Measurements from ENCODE around the gene DISP2.

Gene DISP2

GRCh38 chr15:40342416-40343320 lies 15.4 kb upstream of the DISP2 start:
- DNase-seq (ENCODE audit: low read depth in 2 of 2): no peak

DNA sequence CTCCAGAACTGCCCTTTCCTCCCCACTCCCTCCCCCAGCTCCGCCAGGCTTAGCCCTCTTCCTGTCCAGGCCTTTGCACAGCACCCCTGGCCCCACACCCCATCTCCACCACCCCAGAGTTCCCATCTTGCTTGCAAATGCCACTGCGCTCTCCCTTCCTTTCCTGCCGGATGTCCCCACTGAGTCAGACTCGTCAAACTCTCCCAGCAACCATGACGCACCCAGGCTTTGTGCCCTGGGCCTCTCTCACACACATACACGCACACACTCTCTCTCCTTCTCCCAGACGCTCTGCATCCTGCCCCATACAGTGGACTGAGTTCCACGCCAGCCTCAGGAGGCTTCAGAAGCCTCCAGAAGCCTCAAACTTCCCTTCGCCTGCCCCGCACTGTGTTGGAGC lies 14.5 kb upstream of the DISP2 start:
- DNase-seq (ENCODE audit: low read depth in 2 of 2): no peak

- no peak for DNase-seq (ENCODE audit: low read depth in 2 of 2)
Measured at GRCh38 chr15:40344217-40344616, 13.8 kb upstream of the DISP2 start.

DNA sequence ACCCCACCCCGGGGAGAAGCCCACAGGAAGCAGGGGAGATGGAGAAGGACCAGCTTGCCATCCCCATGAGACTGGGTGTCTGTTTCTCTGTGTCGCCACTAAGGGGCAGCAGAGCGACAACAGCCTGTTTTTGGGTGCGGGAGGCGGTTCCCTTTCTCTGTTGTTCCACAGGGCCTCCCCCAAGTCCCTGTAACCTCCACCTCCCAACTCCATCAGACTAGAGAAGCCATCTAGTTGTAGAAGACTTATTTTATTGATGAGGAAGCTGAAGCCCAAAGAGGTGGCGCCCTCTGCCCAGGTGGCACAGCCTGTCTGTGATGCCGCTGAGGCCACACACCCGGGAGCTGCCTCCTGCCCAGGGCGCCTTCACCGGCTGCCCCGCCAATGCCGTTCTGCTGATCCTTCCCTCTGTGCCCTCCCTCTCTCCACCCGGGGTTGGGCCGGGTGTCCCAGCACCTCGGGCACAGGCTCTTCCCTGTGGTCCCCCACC lies 13.3 kb upstream of the DISP2 start:
- peak; percentile 55 to 64 for DNase-seq (ENCODE audit: low read depth in 2 of 2)

GRCh38 chr15:40345225-40345866 lies 12.7 kb upstream of the DISP2 start:
- no peak for DNase-seq (ENCODE audit: low read depth in 2 of 2)

DNA sequence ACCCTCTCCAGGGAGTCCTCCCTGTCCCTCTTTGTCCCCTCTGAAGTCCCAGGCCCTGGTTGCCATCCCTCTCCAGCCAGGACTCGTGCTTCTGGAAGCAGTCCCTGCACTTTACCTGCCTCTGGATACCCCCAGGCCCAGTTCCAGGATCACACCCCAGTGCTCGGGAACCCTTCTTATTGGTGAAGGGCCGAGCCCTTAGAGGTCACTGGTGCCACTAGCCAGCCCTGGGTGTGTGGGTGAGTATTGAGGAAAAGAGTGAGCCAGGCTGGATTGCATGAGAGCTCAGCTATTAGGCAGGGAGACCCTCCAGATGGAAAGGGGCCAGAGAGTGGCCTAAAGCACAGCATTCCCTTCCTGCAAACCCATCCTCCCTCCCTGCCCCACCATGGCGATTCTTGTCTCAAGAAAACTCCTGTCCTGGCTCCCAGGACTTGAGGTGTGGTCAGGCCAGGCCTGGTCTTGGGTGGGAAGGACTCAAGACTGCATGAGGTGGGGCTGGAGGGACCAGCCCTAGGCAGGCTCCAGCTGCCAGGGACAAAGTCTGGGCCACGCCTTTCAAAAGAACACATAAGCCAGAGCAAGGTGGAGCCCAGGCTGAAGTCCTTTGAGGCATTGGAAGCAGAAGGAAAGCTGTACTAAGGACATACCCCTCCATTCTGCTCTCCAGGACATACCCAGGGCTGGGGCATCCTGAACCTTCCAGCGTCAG lies 12.0 kb upstream of the DISP2 start:
- DNase-seq (ENCODE audit: low read depth in 2 of 2): no peak

DNA sequence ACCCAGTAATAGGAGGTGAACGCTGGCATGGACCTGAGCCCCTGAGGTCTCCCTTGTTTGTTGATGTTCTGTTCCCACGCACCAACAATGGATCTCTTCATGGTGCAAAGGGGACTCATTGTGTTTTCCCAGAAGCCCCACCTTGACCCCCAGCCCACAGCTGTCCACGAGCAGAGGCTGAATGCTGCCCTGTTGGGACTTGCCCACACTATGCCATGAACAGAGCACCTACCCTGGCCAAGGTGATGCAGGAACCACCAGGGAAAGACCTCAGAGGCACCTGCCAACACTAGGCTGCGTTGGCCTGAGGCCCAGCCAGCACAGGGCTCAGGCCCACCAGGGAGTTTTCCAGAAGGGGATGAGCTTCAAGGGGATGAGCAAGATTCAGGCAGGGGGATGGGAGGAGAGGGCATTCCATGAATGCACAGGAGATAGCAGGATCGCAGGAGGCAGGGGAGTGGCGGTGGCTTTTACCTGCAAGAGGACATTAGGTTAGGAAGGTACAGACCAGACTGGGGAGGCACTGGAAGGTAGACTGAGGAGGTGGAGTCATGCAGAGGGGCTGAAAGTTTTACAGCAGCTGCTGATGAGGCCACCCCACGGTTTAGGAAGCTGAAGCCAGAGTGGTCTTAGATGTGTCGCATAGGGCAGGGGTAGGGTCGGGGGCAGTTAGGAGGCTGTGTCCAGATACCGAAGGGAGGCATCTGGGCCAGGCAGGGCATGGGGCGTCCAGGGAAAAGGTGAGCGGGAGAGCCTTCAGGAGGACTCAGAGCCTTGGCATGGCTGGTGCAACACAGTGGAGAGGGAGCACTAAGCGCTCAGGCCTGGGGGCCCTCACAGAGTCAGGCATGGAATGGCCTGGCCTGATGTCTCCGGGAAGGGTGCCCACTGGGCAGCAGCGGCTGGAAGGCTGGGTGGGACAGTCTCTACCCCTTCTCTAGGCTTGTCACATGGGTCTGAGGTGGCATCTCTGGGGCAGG lies 11.2 kb upstream of the DISP2 start:
- no peak for DNase-seq (ENCODE audit: low read depth in 2 of 2)

- DNase-seq (ENCODE audit: low read depth in 2 of 2): no peak
Measured at GRCh38 chr15:40347559-40348473, 10.2 kb upstream of the DISP2 start.

DNA sequence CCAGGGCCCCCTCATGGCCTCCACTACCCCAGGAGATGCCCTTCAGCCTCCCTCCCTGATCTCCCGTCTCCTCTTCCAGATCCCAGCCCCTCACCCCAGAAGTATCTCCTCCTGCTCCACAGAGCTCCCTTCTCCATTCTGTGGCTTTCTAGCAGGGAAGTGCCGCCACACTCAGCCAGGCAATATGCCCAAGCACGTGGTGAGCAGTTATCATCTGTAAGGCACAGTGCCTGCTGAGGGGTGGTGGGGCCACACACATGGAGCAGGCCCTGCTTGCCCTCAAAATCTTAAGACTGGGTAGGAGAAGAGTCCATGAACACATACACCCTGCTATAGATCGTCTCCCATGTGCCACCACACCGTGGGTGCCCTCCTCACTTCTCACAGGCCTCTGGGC lies 9.5 kb upstream of the DISP2 start:
- no peak for DNase-seq (ENCODE audit: low read depth in 2 of 2)

DNA sequence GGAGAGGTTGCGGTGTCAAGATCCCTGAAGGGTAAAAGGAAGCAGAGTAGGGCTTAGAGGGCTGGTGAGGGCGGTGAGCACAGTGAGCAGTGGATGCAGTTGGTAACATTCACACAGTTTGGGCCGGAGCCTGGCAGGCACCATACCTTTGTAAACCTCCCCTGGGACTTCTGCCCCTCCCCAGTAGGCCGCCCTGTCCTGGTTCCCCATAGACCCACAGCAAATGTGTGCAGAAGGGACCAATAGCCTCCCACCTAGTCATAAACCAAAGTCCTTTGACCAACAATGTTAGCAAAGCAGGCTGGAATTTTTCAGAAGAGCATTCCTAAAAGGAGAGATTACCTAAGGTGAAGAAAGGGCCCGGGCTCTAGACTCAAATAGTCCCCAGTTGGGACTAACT lies 8.9 kb upstream of the DISP2 start:
- DNase-seq (ENCODE audit: low read depth in 2 of 2): no peak

- no peak for DNase-seq (ENCODE audit: low read depth in 2 of 2)
Measured at GRCh38 chr15:40352281-40352901, 5.6 kb upstream of the DISP2 start.

GRCh38 chr15:40353697-40354096 lies 4.3 kb upstream of the DISP2 start:
- no peak for DNase-seq (ENCODE audit: low read depth in 2 of 2)

- no peak for DNase-seq (ENCODE audit: low read depth in 2 of 2)
Measured at GRCh38 chr15:40354408-40355171, 3.4 kb upstream of the DISP2 start.

DNA sequence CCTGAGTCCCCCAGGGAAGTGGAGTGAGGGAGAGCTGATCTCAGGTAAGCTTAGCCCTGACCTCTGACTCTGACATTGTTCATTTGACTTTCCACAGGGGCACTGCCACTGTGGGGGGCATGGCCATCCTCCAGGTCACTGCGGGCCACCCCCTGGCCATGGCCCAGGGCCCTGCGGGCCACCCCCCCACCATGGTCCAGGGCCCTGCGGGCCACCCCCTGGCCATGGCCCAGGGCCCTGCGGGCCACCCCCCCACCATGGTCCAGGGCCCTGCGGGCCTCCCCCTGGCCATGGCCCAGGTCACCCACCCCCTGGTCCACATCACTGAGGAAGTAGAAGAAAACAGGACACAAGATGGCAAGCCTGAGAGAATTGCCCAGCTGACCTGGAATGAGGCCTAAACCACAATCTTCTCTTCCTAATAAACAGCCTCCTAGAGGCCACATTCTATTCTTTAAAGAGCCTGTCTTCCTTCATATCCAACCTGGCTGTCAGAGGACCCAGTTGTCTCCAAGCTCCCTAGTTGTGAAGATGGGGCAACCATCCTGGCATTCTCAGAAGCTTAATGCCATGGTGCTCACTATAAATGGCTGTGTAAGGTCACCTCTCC lies 1.9 kb upstream of the DISP2 start:
- DNase-seq (ENCODE audit: low read depth in 2 of 2): no peak

DNA sequence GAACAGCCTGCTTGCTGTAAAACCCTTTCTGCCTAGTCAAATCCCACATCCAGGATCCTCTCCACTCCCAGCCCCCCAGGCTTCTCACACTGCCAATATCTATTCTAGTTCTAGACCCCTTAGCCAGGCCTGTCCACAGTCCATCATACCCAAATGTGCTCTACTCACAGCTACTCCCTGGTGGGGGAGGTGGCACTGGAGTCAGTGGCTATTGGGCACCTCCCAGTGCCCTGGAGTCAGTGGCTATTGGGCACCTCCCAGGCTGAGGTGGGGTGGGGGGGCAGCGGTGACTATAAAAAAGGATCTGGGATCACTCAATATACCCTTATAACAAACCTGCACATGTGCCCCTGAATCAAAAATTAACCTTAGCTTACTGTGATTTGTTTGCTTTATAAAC lies 773 bp upstream of the DISP2 start:
- DNase-seq (ENCODE audit: low read depth in 2 of 2): no peak

DNA sequence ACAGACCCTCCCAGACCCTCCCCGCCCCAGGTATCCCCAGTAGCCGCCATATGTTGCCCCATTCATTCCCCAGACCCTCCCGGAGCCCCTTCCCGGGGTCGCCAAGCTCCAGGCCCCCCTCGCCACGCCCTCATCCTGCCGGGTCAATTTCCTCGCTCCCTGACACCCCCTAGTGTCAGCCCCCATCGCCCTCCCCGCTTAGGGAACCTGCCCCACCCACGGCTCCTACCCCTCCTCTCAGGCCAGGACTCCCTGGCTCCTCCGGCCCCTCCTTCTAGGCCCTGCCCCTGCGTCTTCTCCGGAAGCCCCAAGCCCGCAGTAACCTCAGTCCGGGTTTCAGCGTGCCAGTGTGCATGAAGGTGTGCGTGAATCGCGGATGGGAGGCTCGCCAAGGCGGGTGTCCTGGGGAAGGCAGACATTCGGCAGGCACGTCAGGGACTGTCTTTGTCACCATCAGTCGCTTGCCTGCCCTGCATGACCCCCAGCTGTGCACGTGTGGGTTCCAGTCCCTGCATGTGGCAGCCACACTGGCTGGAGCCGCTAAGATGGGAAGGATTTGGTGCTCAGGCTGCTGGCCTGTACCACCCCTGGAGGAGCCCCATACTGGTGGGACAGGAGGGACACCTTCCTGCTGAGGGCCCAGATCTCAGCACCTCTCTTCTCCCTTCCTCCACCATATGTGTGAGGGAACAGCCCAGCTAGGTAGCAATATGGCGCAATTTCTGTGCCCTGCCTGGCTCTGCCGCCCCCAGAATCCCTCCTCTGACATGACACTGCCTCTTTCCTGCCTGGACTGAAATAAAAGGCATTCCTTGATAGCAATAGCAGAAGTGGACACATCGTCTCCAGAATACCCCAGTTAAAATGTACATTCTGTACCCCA lies 693 bp downstream of the DISP2 start:
- DNase-seq (ENCODE audit: low read depth in 2 of 2): no peak

DNA sequence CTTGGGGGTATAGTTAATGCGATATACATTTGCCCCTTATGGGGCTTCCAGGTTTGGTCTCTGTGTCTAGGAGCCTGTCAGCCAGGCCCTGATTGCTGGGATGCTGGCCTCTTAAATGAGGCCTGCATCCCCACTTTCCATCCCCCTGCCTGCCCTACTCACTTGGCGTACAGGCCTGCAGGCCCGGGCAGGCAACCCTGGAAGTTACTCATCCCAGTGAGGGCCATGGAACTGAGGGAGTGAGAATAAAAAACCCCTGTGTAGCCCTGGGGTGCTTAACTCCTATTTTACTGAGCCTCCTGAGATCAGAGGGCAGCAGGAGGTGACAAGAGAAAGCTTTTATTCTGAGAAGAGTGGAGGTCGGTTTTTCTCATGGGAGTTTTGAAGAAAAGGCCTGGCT lies 2.0 kb downstream of the DISP2 start:
- no peak for DNase-seq (ENCODE audit: low read depth in 2 of 2)

DNA sequence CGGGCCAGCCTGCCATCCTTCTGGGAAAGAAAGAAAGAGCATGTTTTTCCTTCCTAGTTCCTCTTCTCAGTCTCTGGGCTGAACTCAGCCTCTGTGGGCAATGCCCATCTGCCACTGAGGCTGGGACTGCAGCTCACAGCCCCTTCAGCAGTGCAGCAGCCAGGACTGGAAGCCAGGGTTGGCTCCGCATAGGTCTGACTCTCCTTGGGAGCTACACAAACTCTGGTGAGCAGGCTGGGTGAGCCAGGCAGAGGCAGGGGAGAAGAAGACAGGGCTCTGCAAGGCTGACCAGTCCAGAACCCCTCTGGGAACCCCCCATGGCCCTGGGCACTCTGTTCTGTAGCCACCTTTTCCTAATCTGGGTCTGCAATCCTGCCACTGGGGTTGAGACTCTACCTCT lies 3.6 kb downstream of the DISP2 start:
- no peak for DNase-seq (ENCODE audit: low read depth in 2 of 2)
